ENCODE data around the gene COL6A5. TPM values are rescaled to one million over a fixed set of nuclear protein-coding genes. Genes with fewer than 3 reads are reported as not detected.

COL6A5 gene
- total and polyA plus RNA-seq, 2 experiments from 2014 or later: 0.03 to 0.05 TPM

- TF ChIP-seq CTCF (conservative IDR thresholded peaks at IDR 0.05; ENCODE audit: low read depth in 2 of 2) (no peak), ZNF114 (CRISPR knock-in tag; IDR thresholded peaks at IDR 0.05) (no peak), POLR2AphosphoS5 (IDR thresholded peaks at IDR 0.05; ENCODE audit: low read depth) (no peak)
Measured at GRCh38 chr3:130465521-130465920, 120.0 kb downstream of the COL6A5 start (continued).

GRCh38 chr3:130468311-130468710, 122.8 kb downstream of the COL6A5 start:
- Histone ChIP-seq H3K4me3 (no peak overlapping the region), H3K27ac (ENCODE audit: low read depth) (no peak overlapping the region), H3K4me2 (no peak overlapping the region), H3K27me3 (ENCODE audit: insufficient read depth) (no peaks in the 10 kb centered on the region), H3K79me2 (replicated peaks; ENCODE audit: insufficient read depth) (no peaks in the 10 kb centered on the region), H2AFZ (no peak overlapping the region), H3K9me2 (ENCODE audit: insufficient read depth) (peaks cover 14% of the 10 kb centered on the region; the same call in 1 of the 2 replicates), H4K20me1 (replicated peaks; ENCODE audit: insufficient read depth) (no peaks in the 10 kb centered on the region), H3F3A (replicated peaks; ENCODE audit: low read depth) (no peaks in the 10 kb centered on the region), H3K36me3 (ENCODE audit: insufficient read depth) (no peaks in the 10 kb centered on the region), H3K4me1 (ENCODE audit: insufficient read depth) (no peaks in the 10 kb centered on the region)
- Mint-ChIP-seq H3K27ac (no peak overlapping the region), H3K4me3 (no peak overlapping the region), H3K4me1 (no peaks in the 10 kb centered on the region), H3K36me3 (ENCODE audit: low read depth) (no peaks in the 10 kb centered on the region), H3K9me3 (no peaks in the 10 kb centered on the region), H3K27me3 (ENCODE audit: insufficient read depth, low read depth, poor library complexity) (peaks cover 2% of the 10 kb centered on the region)
- ATAC-seq (no peak), DNase-seq (ENCODE audit: low spot score) (no peak)
- TF ChIP-seq CTCF (conservative IDR thresholded peaks at IDR 0.05; ENCODE audit: low read depth in 2 of 2) (no peak), ZNF331 (CRISPR knock-in tag; IDR thresholded peaks at IDR 0.05; ENCODE audit: low read depth) (no peak), ETS1 (IDR thresholded peaks at IDR 0.05) (no peak), ZNF462 (CRISPR knock-in tag; IDR thresholded peaks at IDR 0.05) (no peak), STAT1 (IDR thresholded peaks at IDR 0.05; ENCODE audit: unreplicated experiment) (no peak), EZH2phosphoT487 (IDR thresholded peaks at IDR 0.05; ENCODE audit: unreplicated experiment) (no peak), EZH2 (IDR thresholded peaks at IDR 0.05; ENCODE audit: low read depth, unreplicated experiment) (no peak), POLR2AphosphoS5 (IDR thresholded peaks at IDR 0.05; ENCODE audit: low read depth) (no peak), REST (IDR thresholded peaks at IDR 0.05; ENCODE audit: unreplicated experiment) (no peak)
